ENCODE measurements around the gene TTLL9. TPM values are rescaled to one million over a fixed set of nuclear protein-coding genes. Genes with fewer than 3 reads are reported as not detected.
A peak's percentile ranks its signal among the peaks of the same experiment; 100 is the strongest.

The TTLL9 gene
- total RNA-seq, 1 experiment from 2014 or later: not detected

GRCh38 chr20:31872406-31872805, 2.0 kb downstream of the TTLL9 start:
- Histone ChIP-seq H3K36me3 (no peaks in the 10 kb centered on the region), H3K9me3 (replicated peaks) (no peaks in the 10 kb centered on the region), H3K27ac (no peak overlapping the region), H3K27me3 (no peaks in the 10 kb centered on the region; the same call in 1 of the 2 replicates), H3K4me1 (peaks cover 7% of the 10 kb centered on the region; the same call in 1 of the 2 replicates), H3K4me3 (no peak overlapping the region)
- no peak for DNase-seq

DNA sequence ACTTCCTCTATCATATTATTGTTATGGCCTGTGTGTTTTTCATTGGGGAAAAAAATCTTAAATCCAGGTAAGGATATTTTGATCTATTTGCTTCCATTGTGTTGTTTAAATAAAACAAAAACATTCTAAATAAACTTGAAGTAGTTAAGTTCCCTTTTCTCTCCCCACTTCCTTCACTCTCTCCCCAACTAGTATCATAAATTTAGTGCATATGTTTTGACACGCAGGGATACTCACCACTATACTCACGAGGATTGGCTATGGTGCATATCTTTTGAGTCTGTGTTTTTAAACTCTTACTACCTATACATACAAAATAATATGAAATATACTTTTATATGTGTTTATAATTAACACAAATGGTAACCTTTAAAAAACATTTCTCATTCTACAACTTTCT, 5.2 kb downstream of the TTLL9 start:
- DNase-seq: no peak
- Histone ChIP-seq H3K4me3 (no peak overlapping the region), H3K36me3 (no peaks in the 10 kb centered on the region), H3K27ac (no peak overlapping the region), H3K27me3 (no peaks in the 10 kb centered on the region), H3K4me1 (peaks cover 4% of the 10 kb centered on the region; the same call in 1 of the 2 replicates), H3K9me3 (replicated peaks) (0 out of 2 replicates have a peak, but pooled peaks cover 3% of the 10 kb centered on the region)

DNA sequence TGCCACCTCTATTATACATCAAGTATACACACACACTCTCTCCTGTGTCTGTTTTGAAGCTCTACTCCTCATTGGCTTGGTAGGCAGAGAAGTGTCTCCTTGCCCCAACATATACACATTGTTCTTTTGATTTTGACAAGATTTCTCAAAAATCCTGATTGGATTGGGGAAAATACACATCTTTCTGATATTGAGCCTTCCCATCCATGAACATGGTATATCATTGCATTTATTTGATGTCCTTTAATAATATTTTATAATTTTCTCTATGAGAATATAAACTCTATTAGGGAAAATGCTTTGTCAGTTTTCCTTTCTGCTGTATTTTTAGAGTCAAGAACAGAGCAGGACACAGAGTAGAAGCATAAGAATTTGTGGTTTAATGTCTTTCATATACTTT, 7.2 kb downstream of the TTLL9 start:
- Histone ChIP-seq H3K4me3 (no peak overlapping the region), H3K36me3 (no peaks in the 10 kb centered on the region), H3K4me1 (no peaks in the 10 kb centered on the region), H3K9me3 (replicated peaks) (0 out of 2 replicates have a peak, but pooled peaks cover 3% of the 10 kb centered on the region), H3K27ac (no peak overlapping the region), H3K27me3 (no peaks in the 10 kb centered on the region)
- DNase-seq: no peak

DNA sequence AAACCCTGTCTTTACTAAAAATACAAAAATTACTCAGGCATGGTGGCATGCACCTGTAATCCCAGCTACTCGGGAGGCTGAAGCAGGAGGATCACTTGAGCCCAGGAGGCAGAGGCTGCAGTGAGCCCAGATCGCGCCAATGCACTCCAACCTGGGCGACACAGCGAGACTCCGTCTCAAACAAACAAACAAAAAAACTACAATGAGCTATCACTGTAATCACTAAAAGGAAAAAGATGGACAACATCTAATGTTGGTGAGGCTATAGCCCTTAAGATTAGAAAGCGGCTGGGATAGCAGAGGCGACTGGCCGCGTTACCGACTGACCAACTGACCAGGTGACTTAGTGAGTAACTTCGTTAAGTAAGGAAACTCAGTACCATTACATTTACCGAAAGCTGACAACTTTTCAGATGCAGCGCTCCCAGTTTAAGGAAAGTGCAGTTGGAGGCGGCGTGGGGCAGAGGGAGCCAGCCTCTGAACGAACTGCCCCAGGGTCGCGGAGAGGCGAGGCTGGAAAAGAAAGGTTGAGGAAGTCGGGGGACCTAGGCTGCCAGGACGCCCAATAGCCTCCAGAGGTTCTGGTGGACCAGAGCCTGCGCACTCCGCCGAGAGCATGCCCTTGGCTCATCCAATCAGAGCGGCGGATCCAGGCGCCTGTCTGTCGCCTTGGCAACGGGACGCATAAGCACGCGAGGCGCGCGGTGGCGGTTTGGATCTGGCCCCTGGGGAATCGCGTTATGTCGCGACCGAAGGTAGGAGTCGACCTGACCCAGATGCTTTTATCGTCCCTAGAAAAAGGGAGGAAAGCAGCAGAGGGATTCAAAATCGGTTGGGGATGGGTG, 8.9 kb downstream of the TTLL9 start:
- H3K4me1 ChIP-seq: no peaks in the 10 kb centered on the region
- H3K9me3 ChIP-seq (replicated peaks): 0 out of 2 replicates have a peak, but pooled peaks cover 3% of the 10 kb centered on the region
- peak overlapping the region; percentile 63 for H3K4me3 ChIP-seq
- H3K27ac ChIP-seq: no peak overlapping the region; the same call in 1 of the 2 replicates
- no peaks in the 10 kb centered on the region for H3K27me3 ChIP-seq
- no peaks in the 10 kb centered on the region for H3K36me3 ChIP-seq
- DNase-seq: peak; percentile 94 to 96

DNA sequence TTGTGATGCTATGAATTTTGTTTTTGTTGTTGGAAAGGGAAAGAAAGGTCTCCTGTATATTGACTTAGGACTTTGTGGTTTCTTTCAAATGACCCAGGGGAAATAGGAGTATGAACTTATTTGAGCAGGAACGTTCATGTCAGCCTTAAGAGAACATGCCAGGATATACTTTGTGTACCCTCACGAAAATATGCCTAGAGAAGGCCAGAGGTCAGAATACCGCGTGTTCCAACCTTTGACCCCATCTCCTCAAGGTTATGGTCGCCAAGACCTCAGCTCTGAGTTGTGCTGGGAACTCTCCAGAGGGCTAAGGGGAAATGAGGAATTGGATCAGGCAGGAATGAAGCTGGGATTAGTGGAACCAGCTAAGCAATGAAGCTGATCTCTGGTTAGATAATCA, 11.5 kb downstream of the TTLL9 start:
- Histone ChIP-seq H3K9me3 (replicated peaks) (0 out of 2 replicates have a peak, but pooled peaks cover 3% of the 10 kb centered on the region), H3K4me3 (no peak overlapping the region), H3K27me3 (no peaks in the 10 kb centered on the region), H3K36me3 (no peaks in the 10 kb centered on the region), H3K4me1 (no peaks in the 10 kb centered on the region), H3K27ac (no peak overlapping the region)
- DNase-seq: no peak

DNA sequence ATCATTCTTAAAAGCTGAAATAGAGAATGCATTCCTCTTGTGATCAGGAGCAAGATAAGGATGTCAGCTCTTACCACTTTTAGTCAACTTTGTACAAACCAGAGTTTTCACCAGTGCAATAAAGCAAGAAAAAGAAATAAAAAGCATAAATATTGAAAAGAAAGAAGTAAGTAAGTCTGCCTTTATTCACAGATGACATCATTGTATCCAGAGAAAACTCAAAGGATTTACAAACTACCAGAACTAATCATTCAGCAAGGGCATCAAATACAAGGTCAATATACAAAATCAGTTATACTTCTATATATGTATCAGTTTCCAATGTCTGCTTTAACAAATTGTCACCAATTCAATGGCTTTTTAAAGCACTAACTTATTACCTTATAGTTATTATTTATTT, 13.4 kb downstream of the TTLL9 start:
- Histone ChIP-seq H3K4me3 (no peak overlapping the region), H3K9me3 (replicated peaks) (no peaks in the 10 kb centered on the region), H3K27ac (no peak overlapping the region), H3K36me3 (no peaks in the 10 kb centered on the region), H3K27me3 (no peaks in the 10 kb centered on the region), H3K4me1 (no peaks in the 10 kb centered on the region)
- DNase-seq: no peak

GRCh38 chr20:31890646-31891045, 20.2 kb downstream of the TTLL9 start:
- no peak overlapping the region for H3K4me3 ChIP-seq
- no peaks in the 10 kb centered on the region for H3K9me3 ChIP-seq (replicated peaks)
- no peak overlapping the region for H3K27ac ChIP-seq
- H3K4me1 ChIP-seq: no peaks in the 10 kb centered on the region
- no peaks in the 10 kb centered on the region for H3K36me3 ChIP-seq
- DNase-seq: no peak
- no peaks in the 10 kb centered on the region for H3K27me3 ChIP-seq

DNA sequence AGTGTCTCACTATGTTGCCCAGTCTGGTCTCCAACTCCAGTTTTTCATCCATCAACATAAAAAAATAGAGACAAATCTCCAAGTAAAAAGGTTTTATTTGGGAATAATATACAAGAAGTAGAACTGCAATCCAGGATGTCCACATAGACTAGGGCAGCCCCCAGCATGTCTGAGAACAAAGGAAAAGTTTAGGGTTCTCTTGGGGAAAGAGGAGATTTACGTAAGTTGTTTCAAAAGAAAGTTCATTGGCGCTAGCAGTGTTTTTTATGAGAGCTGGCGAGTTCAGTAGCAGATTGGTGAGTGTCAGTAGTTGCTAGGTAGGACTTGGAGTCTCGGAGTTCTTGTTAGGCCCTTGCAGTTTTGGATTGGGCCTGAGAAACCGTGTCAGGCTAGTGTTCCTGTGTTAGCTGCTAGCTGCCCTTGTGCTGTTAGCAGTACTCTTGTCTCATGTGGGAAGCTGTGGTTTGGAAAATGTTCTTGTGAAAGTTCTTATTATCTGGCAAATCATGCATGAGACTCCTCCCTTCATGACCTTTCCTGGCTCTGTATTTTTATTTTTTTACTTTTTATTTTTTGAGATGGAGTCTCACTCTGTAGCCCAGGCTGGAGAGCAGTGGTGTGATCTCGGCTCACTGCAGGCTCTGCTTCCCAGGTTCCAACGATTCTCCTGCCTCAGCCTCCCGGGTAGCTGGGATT, 24.7 kb downstream of the TTLL9 start:
- no peak for DNase-seq
- no peaks in the 10 kb centered on the region for H3K4me1 ChIP-seq

DNA sequence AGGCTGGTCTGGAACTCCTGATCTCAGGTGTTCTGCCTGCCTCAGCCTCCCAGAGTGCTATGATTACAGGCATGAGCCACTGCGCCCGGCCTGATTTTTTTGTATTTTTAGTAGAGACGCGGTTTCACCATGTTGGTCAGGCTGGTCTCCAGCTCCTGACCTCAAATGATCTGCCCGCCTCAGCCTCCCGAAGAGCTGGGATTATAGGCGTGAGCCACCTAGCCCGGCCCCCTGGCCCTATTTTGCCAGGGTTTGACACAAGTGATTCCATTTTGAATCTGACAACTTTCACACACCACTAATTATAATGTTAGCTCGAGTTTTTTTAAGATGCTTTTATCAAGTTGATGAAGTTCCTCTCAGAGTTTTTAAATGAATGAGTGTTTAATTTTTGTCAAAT, 25.6 kb downstream of the TTLL9 start:
- Histone ChIP-seq H3K4me3 (no peak overlapping the region), H3K27me3 (peaks cover 11% of the 10 kb centered on the region), H3K9me3 (replicated peaks) (no peaks in the 10 kb centered on the region), H3K36me3 (no peaks in the 10 kb centered on the region), H3K4me1 (no peaks in the 10 kb centered on the region), H3K27ac (no peak overlapping the region)
- DNase-seq: no peak

More for the DNA sequence above, 24.7 kb downstream of the TTLL9 start:
- Histone ChIP-seq H3K9me3 (replicated peaks) (no peaks in the 10 kb centered on the region), H3K4me3 (no peak overlapping the region), H3K27ac (no peak overlapping the region), H3K36me3 (no peaks in the 10 kb centered on the region), H3K27me3 (peaks cover 5% of the 10 kb centered on the region; the same call in 1 of the 2 replicates)

- Histone ChIP-seq H3K27me3 (peaks cover 15% of the 10 kb centered on the region), H3K36me3 (no peaks in the 10 kb centered on the region), H3K9me3 (replicated peaks) (no peaks in the 10 kb centered on the region), H3K4me1 (no peaks in the 10 kb centered on the region), H3K4me3 (no peak overlapping the region), H3K27ac (no peak overlapping the region)
- no peak for DNase-seq
Measured at GRCh38 chr20:31897541-31897940, 27.1 kb downstream of the TTLL9 start.

DNA sequence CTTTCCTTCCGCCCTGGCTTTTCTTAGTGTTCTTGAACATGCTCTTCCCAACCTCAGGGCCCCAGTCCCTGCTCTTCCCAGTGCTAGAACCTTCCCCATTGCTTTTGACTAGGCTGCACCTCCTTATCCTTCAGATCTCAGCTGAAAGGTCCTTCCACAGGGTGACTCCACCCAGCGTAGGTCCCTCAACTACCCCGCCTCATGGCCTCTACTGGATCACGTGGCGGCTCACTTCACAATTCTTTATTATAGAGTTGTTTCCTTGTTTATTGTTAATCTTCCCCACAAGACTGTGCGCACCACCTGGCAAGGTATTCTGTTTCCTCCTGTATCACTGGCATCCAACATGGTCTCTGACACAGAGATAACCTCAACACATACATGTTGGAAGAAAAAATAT, 31.2 kb downstream of the TTLL9 start:
- Histone ChIP-seq H3K27me3 (peaks cover 28% of the 10 kb centered on the region), H3K4me1 (no peaks in the 10 kb centered on the region), H3K4me3 (no peak overlapping the region), H3K27ac (no peak overlapping the region), H3K9me3 (replicated peaks) (no peaks in the 10 kb centered on the region), H3K36me3 (no peaks in the 10 kb centered on the region)
- DNase-seq: no peak

DNA sequence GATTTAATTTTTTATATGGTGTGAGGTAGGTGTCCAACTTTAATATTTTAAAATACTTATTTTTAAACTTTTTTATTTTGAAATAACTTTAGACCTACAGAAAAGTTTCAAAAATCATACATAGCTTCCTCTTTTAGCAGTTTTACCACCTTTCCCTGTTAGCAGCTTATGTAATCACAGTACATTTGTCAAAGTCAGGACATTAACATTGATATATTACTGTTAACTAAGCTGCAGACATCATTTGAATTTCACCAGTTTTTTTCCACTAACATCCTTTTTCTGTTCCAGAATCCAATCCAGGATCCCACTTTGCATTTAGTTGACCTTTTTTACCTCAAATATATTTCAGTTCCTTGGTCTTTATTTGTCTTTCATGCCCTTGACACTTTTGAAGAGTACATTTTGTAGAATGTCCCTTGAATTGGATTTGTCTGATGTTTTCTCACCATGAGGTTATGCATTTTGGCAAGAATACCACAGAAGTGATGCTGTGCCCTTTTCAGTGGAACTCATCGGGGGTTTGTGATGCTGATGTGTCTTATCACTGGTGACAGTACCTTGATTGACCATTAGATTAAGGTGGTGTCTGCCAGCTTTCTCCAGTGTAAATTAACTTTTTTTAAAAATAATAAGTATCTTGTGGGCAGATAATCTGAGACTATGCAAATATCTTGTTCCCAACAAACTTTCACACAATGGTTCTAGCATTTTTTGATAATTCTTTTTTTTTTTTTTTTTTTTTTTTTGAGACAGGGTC, 33.4 kb downstream of the TTLL9 start:
- peaks cover 28% of the 10 kb centered on the region for H3K27me3 ChIP-seq
- H3K4me1 ChIP-seq: no peaks in the 10 kb centered on the region
- no peak overlapping the region for H3K27ac ChIP-seq
- H3K36me3 ChIP-seq: no peaks in the 10 kb centered on the region
- no peaks in the 10 kb centered on the region for H3K9me3 ChIP-seq (replicated peaks)
- no peak overlapping the region for H3K4me3 ChIP-seq
- no peak for DNase-seq

GRCh38 chr20:31906001-31906400, 35.6 kb downstream of the TTLL9 start:
- Histone ChIP-seq H3K36me3 (no peaks in the 10 kb centered on the region), H3K9me3 (replicated peaks) (no peaks in the 10 kb centered on the region), H3K27me3 (peaks cover 17% of the 10 kb centered on the region), H3K27ac (no peak overlapping the region), H3K4me3 (no peak overlapping the region), H3K4me1 (no peaks in the 10 kb centered on the region)
- DNase-seq: no peak

DNA sequence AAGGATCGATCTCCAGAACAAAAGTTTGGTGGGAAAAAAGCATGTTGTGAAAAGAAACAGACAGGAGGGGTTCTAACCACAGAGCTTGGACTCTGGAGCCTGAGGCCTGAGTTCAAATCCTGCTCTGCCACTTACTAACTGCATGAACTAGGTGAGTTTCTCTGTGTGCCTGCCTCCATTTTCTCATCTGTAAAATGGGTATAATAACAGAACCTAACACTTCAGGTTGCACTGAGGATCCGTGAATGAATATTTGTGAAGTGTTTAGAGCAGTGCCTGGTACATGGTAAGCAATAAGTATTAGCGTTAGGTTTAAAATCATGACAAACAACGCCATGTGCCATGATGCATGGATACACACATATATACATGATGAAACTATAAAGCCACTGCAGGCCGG, 36.6 kb downstream of the TTLL9 start:
- H3K9me3 ChIP-seq (replicated peaks): no peaks in the 10 kb centered on the region
- H3K36me3 ChIP-seq: no peaks in the 10 kb centered on the region
- H3K4me3 ChIP-seq: no peak overlapping the region
- DNase-seq: no peak
- peaks cover 19% of the 10 kb centered on the region for H3K27me3 ChIP-seq
- no peaks in the 10 kb centered on the region for H3K4me1 ChIP-seq
- H3K27ac ChIP-seq: no peak overlapping the region

GRCh38 chr20:31908016-31908415, 37.6 kb downstream of the TTLL9 start:
- no peak for DNase-seq
- H3K27me3 ChIP-seq: peaks cover 21% of the 10 kb centered on the region
- H3K27ac ChIP-seq: no peak overlapping the region
- no peaks in the 10 kb centered on the region for H3K9me3 ChIP-seq (replicated peaks)
- H3K4me3 ChIP-seq: no peak overlapping the region
- H3K36me3 ChIP-seq: no peaks in the 10 kb centered on the region
- H3K4me1 ChIP-seq: no peaks in the 10 kb centered on the region
